GM19023 (cell line): ENCODE results near the gene BTBD2.
"Not testable (repeated sequence)": the region's sequence is repeated elsewhere in the genome, so short reads cannot be mapped to it uniquely, and the experiment has no call there.

Experiments
- ATAC-seq: cut with Tn5 transposase; IDR thresholded peaks from one replicate; pipeline ENCODE4 v1.9.1; 2021; ENCODE audit warnings: mild to moderate bottlenecking, moderate library complexity; ENCODE audit not compliant: unreplicated experiment

Gene BTBD2

DNA sequence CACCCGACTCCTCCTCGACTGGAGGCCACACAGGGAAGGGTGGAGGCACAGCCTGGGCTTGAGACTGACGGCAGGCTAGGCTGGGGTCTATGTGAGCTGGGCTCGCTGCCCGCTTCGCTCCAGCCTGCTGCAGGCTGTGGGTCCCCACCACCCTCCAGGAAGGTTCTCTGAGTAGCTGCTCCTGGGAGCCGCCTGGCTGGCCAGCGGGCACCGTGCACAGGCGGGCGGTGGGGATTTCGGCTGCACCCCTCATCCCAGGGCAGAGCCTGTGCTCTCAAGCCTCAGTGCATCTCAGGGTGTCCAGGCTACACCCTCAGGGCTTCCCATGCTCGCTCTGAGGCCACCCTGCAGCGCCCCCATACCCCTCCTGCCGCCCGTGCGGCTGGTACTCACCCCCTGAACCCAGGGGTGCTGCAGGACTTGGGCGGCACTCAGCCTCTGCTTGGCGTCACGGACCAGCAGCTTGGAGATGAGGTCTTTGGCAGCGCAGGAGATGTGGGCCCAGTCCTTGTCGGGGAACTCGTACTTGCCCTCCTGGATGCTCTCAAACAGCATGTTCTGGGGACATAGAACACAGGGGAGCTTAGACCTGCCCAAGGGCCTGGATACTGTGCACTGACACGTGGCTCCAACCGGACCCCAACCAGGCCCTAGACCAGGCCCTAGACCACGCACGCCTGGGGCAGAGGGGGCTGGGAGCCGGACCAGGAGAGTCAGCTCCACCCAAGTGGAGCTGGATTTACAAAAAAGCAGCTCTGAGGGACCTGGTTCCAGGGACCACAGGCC lies 25.3 kb upstream of the BTBD2 start:
- ATAC-seq: no peak

DNA sequence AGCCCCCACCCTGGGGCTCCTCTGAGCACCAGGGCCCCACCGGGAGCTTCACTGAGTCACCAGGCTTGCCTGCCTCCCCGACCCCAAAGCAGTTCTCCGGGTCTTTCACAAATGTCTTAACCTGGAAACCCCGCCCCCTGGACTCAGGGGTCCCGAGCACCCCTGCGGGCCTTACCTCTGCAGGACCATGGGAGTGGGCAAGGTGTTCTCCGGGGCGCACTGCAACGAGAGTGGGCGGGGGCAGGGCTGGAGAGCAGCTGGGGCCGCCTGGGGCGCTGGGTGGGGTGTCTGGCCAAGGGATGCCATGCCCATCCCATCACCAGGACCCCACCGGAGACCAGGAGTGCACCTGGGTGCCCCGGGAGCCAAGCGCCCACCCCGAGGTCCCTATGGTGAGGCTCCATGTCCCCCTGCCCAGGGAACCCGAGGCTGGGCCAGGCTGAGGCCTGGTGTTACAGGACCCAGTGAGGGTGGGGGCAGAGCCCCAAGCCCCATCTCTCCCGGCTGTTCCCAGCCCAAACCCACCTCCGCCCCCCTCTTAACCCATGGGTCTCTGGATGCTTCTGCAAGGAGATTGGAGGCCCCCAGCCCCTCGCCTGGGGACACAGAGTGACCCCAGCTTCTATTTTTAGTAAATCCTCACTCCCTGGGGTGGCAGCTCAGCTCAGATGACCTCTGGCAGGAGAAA lies 24.6 kb upstream of the BTBD2 start:
- ATAC-seq: no peak

DNA sequence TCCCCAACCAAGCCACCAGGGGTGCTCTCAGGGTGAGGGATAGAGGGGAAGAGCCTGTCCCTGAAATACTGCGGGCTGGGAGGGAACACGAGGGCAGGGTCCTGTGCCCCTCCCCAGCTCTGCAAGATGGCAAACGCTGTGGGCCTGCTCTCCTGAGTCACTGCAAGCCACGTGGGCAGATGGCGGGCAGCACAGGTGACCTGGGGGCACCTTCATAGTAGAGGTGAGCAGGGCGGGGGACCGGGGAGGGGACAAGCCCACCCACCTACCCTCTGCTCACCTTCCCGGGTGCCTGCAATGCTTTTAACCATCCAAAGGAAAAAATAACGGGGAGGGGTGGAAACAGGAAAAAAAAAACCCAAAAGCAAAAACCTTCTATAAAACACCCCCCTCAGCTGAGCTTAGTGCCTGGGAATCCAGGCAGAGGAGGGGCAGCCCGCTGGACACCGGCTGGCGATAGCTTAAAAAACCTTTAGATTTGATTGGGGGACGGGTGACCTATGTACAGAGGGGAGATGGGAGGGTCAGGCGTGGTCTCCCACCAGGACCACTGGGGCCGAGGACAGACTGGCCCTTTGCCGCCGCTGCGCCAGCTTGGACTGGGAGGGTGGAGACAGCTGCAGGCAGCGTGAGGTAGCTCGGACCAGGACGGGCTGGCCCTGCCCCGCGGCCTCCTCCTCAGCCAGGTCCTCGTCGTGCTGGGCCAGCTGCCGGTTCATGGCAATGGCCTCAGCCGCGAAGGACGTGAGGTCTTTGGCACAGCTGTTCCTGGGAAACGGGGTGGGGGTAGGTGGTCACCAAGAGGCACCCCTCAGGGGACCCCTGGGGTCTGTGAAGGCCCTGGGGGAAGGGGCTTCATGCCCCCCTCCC lies 23.8 kb upstream of the BTBD2 start:
- no peak for ATAC-seq

DNA sequence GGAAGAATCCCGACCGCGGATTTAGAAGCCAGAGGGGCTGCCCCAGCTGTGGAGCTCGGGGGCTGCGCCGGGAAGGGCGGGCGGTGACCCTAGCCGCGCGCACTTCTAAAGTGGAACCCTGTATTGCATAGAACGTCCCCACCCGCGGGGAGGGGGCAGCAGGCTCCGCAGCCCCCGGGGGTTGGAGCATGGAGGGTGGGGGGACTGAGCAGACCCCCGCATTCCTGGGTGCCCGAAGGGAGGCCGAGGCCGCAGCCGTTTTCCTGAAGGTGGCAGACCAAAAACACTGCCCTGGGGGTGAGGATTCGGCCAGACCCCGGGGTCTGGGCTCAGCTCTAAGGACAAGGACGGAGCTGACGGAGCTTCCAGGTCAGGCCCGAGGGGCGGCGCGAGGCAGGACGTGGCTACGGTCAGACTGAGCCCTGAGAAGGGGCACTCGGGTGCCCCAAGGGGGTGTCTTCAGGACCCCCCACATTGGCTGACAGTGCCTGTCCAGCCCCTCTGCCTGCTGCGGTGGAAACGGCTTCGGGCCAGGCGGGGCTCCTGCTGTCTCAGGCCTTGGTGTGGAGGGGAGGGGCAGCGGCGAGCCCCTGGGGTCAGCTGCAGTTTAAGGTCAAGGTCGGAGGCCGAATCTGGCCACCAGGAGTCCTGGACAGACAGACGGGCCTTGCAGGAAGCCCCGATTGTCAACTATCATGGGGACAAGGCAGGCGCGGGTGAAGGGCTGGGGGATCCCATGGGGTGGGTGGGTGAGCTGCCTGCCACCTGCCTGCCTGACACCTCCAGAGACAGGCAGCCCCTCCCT lies 23.0 kb upstream of the BTBD2 start:
- no peak for ATAC-seq

DNA sequence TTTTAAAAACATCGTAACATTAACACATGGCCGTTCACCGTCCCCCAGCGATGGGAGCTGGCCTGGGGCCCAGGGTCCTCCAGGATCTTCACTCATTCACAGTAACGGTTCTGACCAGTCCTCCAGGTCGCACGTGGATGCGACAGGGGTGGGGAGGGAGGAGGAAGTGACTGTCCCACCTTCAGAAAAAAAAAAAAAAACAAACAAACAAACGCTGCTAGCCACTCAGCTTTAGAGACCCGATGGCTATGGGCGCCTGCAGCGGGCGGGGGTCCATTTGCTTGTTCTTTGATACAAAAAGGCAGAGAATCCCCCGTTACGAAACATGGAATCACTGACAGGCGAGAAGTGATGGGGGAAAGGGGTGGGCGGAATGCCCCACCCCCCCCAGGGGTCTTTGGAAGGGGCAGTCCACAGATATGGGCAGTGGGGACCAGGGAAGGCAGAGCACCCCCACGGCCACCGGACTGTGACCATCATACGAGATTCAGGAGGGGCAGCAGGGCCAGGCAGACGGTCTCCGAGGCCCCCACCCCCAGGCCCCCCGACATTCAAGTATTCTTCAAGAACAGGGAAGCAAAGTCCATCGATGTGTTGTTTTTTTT lies 22.2 kb upstream of the BTBD2 start:
- ATAC-seq: no peak

DNA sequence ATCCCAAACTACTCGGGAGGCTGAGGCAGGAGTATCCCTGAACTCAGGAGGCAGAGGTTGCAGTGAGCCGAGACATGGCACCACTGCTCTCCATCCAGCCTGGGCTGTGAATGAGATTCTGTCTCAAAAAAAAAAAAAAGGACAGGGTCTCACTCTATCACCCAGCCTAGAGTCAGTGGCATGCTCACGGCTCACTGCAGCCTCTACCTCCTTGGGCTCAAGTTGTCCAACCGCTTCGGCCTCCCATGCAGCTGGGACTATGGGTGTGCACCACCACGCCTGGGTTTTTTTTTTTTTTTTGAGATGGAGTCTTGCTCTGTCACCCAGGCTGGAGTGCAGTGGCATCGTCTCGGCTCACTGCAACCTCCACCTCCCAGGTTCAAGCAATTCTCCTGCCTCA lies 20.9 kb upstream of the BTBD2 start:
- no peak for ATAC-seq

DNA sequence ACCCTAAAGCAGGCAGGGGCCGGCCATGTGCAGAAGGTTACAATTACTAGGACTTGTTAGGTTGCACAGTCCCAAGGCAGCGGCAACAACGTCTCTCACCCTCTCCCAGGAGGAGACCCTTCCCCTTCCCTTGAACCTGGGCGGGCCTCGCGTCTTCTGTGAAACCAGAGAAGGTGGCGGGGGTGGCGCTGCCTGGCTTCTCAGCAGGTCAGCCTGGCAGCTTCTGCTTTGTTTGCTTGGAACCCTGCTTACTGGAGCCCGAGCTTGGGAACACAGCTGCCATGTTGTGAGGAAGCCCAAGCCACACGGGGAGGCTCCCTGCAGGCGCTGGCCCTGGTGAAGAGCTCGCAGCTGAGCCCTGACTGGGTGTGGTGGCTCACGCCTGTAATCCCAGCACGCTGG lies 20.1 kb upstream of the BTBD2 start:
- ATAC-seq: no peak

DNA sequence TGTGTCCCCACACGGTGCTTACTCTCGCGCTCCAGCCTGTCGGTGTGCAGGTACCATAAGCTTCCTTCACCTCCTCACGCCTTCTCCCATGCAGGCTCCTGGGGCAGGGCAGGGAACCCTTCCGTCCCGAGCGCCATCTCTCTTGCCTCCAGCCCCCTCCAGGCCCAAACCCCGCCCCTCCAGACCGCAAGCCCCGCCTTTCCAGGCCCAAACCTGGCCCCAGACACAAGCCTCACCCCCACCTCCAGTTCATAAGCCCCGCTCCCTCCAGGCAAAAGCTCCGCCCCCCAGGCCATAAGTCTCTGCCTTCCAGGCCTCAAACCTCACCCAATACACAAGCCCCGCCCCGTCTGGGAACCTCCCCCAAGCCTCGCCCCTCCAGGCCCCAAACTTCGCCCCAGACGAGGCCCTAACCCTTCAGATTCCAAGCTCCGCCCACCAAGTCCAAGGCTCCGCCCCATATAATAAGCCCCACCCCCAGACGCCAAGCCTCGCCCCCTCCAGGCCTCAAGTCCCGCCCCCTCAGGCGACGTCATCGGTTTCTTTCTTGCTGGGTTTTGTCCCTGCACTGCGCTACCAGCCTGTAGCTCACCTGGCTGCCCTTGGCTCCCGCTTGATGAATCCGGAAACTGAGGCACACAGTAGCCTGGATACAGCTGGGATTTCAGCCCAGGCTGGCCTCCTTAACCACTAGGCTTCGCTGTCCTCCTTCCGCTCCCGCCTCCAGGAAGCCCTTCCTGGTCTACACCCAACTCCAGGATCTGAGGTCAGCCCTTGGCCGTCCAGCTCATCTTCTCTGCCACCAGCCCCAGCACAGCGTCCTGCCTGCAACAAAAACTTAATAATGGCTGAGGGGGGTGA lies 19.4 kb upstream of the BTBD2 start:
- no peak for ATAC-seq

DNA sequence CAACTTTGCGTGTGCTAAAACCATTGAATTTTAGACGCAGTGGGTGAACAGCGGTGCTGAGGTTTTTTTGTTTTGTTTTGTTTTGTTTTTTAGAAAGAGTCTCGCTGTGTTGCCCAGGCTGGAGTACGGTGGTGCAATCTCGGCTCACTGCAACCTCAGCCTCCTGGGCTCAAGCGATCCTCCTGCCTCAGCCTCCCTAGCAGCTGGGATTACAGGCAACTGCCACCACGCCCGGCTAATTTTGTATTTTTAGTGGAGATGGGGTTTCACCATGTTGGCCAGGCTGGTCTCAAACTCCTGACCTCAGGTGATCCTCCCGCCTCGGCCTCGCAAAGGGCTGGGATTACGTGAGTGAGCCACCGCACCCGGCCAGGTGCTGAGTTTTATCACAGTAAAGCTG lies 18.7 kb upstream of the BTBD2 start:
- not testable (repeated sequence) for ATAC-seq

DNA sequence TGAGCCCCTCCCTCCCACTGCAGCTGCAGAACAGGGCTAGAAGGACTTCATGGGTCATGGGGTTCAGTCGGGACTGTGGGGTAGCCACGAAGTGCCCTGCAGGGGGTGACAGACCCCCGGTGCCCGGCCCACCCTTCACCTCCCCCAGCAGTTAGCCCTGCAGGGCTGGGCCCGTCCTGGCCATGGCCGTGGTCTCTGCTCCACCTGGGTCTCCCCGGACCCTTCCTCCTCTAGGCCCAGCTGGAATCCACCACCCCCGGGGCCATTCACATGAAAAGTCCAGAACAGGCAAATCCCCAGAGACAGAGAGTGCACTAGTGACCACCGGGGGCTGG lies 18.3 kb upstream of the BTBD2 start:
- ATAC-seq: no peak

DNA sequence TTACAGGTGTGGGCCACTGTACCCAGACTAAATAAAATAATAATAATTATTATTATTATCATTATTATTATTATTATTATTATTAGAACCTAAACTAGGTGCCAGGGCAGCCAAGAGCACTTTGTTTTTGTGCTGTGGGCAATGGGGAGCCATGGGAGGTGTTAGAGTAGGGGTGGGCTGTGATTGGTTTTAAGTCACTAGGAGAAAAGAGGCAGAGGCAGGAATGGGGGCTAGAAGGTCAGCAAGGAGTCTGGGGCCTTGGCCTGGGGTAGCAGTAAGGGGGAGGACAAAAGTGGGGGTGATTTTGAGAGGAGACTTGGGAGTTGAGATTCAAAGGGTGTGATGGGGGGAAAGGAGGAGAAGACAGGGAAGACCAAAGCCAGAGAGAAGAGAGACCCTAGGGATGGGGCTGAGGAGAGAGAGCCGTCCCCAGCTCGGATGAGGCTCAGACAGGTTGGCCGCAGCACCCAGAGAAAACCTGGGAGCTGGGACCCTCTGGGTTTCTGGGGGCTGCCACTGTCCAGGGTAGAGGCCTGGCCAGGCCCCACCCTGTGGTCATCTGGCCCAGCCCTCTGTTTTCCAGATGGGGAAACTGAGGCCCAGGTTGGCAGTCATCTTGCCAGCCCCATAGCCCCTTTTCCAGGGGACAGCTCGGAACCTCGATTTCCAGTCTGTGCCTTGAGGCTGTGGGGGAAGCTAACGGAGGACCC lies 17.8 kb upstream of the BTBD2 start:
- ATAC-seq: no peak

DNA sequence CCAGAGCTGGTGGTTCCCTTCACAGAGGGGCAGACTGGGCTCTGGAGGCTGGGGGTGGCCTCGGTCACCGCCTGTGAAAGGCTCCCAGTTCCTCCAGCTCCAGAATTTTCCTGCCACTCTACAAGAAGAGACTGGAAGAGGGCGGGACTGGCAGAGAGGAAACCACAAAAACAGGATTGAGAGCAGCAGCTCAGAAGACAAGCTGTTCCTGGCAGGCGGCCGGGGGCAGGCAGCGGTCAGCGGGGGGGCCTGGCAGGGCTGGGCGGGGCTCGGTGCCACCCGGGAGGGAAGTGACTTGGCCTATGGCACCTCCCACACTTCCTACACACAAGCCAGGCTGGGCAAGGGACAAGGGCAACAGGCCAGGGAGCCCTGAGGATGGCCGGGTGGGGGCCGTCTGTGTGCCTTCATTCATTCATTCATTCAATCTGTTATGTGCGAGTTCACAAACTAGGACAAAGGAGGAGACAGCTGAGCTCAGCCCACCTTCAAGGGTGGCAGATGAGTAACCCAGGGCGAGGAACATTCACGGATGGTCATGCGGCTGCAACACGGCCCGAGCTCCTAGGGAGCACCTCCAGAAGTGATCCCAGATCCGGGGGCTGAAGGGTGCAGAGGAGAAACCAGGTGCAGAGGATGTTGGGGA lies 16.9 kb upstream of the BTBD2 start:
- no peak for ATAC-seq

DNA sequence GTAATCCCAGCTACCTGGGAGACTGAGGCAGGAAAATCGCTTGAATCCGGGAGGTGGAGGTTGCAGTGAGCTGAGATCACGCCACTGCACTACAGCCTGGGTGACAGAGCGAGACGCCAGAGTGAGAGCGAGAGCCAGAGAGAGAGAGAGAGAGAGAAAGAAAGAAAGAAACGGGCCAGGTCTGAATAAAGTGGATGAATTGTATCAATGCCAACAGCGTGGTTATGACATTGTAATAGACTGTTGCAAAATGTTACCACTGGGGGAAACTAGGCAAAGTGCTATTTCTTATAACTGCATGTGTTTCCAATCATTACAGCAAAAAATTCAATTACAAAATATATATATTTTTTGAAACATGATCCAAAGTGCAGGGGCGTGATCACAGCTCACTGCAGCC lies 11.8 kb upstream of the BTBD2 start:
- no peak for ATAC-seq

DNA sequence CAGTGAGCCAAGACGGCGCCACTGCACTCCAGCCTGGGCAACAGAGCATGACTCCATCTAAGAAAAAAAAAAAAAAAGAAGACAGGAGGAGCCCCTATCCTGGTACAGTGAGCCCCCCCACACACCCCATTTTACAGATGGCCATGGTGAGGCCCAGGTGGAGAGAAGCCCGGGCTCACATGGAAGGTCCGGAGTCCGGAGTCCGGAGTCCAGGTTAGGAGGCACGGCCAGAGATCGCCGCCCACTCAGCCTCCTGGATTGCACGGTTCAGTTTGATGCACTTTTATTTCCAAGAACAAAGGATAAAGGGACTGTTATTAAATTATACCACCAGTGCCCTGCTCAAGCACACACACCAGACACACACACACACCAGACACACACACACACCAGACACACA lies 11.3 kb upstream of the BTBD2 start:
- ATAC-seq: no peak

DNA sequence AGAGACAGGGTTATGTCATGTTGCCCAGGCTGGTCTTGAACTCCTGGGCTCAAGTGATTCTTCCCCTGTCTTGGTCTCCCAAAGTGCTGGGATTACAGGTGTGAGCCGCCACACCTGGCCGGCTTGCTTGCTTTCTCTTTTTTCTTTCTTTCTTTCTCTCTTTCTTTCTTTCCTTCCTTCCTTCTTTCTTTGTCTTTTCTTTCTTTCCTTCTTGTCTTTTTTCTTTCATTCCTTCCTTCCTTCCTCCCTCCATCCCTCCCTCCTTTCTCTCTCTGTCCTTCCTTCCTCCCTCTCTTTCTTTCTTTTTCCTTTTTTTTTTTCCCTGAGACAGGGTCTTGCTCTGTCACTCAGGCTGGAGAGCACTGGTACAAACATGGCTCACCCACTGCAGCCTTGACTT lies 6.8 kb upstream of the BTBD2 start:
- no peak for ATAC-seq

DNA sequence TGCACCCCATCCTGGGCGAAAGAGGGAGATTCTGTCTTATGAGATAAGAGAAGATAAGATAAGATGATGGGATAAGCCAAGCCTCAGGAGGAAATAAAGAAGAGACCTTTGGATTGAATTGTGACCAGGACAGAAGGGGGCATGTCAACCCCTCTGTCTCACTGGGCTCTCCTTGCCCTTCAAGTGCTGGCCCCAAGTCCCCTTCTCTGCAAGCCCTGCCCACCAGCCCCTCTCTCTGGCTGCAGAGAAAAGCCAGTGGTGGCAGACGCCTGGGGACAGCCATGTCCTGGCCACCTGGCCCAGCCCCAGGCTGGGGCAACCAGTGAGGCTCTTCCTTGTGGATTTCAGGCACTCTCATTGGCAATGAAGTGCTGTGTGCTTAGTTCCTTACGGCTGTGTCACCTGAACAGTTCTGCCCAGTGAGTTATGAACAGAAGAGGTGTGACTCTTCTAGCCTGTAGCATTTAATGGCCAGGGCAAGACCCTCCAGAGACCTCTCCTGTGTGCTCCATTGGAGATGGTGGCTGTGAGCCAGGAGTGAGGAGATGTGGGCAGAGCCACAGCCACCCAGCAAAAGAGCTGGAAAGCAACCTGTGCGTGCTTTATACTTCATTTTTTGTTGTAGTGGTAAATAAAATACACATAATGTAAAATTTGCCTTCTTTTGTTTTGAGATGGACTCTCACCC lies 6.1 kb upstream of the BTBD2 start:
- ATAC-seq: no peak

DNA sequence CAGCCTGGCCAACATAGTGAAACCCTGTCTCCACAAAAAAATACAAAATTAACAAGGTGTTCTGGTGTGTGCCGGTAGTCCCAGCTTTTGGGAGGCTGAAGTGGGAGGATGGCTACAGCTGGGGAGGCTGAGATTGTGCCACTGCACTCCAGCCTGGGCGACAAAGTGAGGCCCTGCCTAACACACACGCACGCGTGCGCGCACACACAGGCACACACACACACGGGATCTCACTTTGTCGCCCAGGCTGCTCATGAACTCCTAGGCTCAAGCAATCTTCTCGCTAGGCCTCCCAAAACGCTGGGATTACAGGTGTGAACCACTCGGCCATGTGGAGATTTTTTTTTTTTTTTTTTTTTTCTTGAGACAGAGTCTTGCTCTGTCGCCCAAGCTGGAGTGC lies 3.2 kb upstream of the BTBD2 start:
- ATAC-seq: no peak
